HG03025 (cell line): Measurements from ENCODE around the gene CDK4.
"Not testable (repeated sequence)": the region's sequence is repeated elsewhere in the genome, so short reads cannot be mapped to it uniquely, and the experiment has no call there.

ENCODE experiments used
- ATAC-seq: cut with Tn5 transposase; IDR thresholded peaks from one replicate; pipeline ENCODE4 v1.9.1; 2021; ENCODE audit warnings: mild to moderate bottlenecking, moderate library complexity; ENCODE audit not compliant: unreplicated experiment, low FRiP score

CDK4 gene

GRCh38 chr12:57751788-57752667, at the start of gene CDK4:
CDK4 (minus strand) TSS chr12:57752310; CDS start chr12:57751717, 593 bp downstream.
- ATAC-seq, result peak; percentile 70

- no peak for ATAC-seq
Observed at GRCh38 chr12:57800965-57801364, 48.9 kb upstream of the CDK4 start.

GRCh38 chr12:57797933-57798332, 45.8 kb upstream of the CDK4 start:
- ATAC-seq, result no peak

DNA sequence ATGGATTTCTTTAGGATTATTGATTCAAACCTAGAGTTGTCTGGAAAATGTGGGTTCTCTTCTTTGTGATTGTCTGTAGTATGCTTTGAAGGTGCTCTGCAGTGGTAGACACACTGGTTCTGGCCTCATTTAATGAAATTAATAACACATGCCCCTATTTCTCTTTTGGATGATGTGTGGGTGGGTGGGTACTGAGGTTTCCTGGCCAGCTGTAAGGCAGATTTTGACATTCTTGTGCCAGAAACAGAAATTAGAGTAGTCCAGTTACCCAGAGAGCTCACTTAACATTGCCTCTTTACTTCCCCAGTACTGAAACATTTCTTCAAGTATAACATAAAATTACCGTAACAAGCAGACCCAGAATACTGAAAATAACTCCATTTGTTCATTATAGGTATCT, 44.9 kb upstream of the CDK4 start:
- no peak for ATAC-seq

- ATAC-seq, result no peak
Observed at GRCh38 chr12:57795354-57795753, 43.2 kb upstream of the CDK4 start.

DNA sequence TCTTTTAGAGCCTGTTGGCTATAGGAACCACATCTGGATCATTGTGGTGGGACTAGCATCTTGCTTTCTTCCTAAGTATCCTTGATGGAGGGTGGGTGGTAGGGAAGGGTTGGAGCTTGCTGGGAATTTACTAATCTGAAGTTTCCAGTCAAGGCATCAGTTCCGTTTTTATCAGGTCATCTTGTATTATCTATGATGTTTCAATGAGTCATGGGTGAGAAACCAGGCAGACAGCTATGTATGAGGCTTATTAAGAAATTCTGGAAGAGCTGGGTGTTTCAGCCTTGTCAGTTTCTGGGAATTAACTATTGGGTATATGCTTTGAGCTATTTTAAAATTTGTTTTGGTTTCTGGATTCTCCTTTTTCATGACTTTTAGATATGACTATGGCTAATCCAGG, 41.8 kb upstream of the CDK4 start:
- no peak for ATAC-seq

- ATAC-seq, result no peak
Observed at GRCh38 chr12:57783861-57784260, 31.8 kb upstream of the CDK4 start.

GRCh38 chr12:57783466-57783801, 31.3 kb upstream of the CDK4 start:
- no peak for ATAC-seq

DNA sequence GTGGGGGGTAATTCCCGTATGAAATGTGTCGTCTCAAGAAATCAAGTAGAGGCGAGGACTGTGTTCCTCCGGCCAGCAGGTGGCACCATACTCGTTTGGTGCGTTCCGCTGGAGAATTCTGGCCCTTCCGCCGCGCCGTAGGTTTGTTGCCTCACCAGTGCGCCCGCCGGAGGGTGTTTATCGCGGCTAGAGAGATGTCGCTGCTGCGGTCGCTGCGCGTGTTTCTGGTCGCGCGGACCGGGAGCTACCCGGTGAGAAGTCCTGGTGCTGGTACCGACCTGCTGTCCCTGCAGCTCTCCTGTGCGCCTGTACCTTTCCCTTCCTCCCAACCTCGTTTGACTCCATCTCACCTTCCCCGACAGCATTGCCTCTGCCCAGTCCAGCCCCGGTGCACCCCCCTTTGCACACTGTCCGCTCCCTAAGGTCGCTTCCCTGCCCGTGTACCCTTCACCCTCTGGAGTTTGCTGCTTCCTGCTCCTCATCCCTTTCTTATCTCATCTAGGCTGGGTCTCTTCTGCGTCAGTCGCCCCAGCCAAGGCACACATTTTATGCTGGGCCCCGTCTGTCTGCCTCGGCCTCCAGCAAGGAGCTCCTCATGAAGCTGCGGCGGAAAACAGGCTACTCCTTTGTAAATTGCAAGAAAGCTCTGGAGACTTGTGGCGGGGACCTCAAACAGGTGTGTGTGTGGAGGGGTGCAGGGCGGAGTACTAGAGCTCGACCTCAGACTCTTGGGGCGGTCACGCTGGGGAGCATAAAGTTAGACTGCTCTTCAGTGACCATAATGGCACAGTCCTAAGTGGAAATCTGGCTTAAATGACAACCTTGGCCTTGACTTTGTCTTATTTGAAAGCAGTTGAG, 30.7 kb upstream of the CDK4 start, which contains the start of gene TSFM:
Gene TSFM (plus strand): TSS at position 180 of the 858 bp plus-strand sequence. CDS start 15 bp downstream, at position 195.
- peak; percentile 88 for ATAC-seq

- no peak for ATAC-seq
Observed at GRCh38 chr12:57782243-57782607, 30.1 kb upstream of the CDK4 start.

DNA sequence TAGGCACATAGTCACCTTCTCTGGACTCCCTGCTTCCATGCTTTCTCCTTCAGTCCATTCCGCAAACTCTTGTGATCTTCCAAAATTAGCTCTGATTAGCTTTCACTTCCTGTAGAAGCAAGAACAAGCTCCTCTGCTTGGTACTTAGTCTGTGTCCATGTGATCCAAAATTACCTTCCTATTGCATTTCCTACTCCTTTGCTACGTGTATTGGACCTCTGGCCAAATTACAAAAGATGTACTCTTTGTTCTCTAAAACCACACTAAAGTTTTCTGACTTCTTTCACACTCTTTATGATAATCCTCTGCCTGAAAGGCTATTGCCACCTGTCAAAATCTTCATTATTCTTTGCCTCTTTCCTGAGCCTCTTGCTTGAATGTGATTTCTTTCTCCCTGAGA, 29.7 kb upstream of the CDK4 start:
- ATAC-seq, result no peak

GRCh38 chr12:57781244-57781643, 29.1 kb upstream of the CDK4 start:
- ATAC-seq, result no peak

DNA sequence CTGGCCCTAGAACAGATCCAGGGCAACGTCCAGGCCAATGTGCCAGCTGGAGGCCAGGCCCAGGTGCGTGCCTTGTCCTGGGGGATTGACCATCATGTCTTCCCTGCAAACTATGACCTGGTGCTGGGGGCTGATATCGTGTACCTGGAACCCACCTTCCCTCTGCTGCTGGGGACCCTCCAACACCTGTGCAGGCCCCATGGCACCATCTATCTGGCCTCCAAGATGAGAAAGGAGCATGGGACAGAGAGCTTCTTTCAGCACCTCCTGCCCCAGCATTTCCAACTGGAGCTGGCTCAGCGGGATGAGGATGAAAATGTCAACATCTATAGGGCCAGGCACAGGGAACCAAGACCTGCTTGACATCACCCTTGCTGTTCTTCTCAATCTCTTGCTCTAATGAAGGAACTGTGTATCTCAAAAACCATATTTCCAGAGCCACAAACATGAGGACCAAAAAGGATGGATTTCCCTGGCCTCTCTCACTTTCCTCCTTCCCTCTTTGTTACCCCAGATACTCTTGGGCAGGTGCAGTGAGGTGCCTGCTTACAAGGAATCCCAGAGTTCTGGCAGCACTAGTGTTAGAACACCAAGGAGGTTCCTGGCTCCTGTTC, 28.3 kb upstream of the CDK4 start:
- ATAC-seq, result no peak

DNA sequence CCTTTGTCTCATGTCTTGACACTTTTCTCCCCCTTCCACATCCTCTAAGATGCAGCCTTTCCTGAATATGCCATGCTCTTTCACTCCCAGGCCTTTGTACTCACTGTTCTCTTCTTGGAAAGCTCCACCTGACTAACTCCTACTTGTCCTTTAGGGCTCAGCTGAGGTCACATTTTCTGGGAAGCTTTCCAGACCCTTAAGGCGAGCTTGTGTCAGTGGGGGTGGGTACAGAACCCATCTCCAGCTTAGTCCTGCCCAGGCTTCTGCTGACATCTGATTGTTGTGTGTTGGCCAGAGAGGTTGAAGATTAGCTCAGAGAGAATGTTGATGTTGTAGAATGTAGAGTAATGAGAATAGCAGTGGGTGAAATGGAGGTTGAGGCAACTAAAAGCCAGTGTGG, 27.6 kb upstream of the CDK4 start:
- no peak for ATAC-seq

GRCh38 chr12:57777911-57778310, 25.8 kb upstream of the CDK4 start:
- no peak for ATAC-seq

GRCh38 chr12:57777367-57777766, 25.3 kb upstream of the CDK4 start:
- no peak for ATAC-seq

DNA sequence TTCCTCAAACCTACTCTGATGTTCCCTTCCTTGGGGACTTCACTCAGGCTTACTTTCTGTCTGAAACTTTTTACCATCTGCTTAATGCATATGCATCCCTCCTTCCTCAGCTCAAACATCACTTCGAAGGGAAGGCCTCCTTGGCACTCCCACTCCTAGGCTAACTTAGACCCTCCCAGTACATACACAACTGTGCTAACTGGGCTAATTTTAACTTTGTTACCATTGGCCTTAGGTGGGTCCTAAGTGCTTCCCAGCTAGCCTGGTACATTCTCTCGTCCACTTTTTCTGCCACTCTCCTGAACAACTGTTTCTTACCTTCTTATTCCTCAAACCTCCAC, 24.1 kb upstream of the CDK4 start:
- ATAC-seq, result no peak

DNA sequence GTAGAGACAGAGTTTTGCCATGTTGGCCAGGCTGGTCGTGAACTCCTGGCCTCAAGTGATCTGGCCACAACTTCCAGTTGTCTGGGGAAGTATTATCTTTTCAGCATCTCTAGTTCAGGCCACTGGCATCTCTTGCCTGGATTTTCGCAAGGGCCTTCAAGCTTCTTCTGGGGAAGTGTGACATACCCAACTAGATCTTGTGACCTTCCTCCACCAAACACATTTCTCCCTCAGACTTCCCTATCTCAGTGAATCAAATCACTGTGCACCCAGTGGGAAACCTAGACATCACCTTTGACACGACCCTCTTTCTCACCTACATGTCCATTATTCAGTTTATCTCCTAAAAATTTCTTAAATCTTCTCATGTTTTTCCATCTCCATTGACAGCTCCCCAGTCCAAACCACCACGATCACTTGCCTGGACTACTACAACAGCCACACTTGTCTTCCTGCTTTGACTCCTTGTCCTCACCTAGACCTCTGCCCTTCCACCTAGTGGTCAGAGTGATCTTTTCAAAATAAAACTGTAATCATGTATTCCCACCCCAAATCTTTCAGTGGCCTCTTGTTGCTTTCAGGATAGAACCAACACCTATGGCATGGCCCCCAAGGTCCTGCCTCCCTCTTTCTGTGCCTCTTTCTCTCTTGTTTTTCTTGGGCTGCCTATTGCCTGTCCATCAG, 23.6 kb upstream of the CDK4 start:
- no peak for ATAC-seq

- no peak for ATAC-seq
Observed at GRCh38 chr12:57775044-57775443, 22.9 kb upstream of the CDK4 start.

GRCh38 chr12:57774634-57775033, 22.5 kb upstream of the CDK4 start:
- ATAC-seq, result not testable (repeated sequence)
